ENCODE data around the gene C10orf105. TPM values are rescaled to one million over a fixed set of nuclear protein-coding genes. Genes with fewer than 3 reads are reported as not detected.

Gene C10orf105
- total RNA-seq, 4 donors from 2014 or later = 0.06 to 0.17 (median 0.11) TPM; not detected in 1

DNA sequence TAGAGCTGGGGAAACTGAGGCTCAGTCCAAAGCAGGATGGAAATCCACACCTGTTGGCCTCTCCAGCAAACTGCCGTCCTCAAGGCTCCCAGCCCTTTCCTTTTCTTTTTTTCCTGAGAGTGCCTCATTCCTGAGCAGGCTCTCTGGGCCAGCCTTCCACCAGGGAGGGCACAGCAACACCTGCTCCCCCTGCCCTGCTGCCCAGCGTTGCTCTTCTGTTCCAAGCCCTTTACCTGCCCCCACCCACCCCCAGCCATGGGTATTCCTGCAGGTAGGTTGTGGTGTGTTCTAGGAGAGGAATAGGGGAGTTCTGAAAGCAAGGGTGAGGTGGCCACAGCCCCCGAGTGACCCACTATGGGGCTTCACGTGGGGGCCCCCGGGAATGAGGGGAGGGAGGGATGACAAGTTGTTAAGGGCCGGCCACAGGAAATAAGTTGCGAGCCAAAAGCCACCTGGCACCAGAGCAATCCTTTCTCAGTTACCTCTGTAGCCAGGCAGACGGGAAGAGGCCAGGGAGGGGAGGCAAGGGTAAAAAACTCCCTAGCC is 34.5 kb upstream of the C10orf105 start:
- H3K4me3 ChIP-seq = no peak overlapping the region
- no peak for TF ChIP-seq POLR2AphosphoS5 (IDR thresholded peaks at IDR 0.05)
- no peak for TF ChIP-seq EP300 (IDR thresholded peaks at IDR 0.05)
- TF ChIP-seq, protein P1, sequence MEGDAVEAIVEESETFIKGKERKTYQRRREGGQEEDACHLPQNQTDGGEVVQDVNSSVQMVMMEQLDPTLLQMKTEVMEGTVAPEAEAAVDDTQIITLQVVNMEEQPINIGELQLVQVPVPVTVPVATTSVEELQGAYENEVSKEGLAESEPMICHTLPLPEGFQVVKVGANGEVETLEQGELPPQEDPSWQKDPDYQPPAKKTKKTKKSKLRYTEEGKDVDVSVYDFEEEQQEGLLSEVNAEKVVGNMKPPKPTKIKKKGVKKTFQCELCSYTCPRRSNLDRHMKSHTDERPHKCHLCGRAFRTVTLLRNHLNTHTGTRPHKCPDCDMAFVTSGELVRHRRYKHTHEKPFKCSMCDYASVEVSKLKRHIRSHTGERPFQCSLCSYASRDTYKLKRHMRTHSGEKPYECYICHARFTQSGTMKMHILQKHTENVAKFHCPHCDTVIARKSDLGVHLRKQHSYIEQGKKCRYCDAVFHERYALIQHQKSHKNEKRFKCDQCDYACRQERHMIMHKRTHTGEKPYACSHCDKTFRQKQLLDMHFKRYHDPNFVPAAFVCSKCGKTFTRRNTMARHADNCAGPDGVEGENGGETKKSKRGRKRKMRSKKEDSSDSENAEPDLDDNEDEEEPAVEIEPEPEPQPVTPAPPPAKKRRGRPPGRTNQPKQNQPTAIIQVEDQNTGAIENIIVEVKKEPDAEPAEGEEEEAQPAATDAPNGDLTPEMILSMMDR (IDR thresholded peaks at IDR 0.05) = no peak
- no peak for TF ChIP-seq POLR2A (IDR thresholded peaks at IDR 0.05; ENCODE audit: low read depth)
- no peak for DNase-seq (ENCODE audit: extremely low spot score)
- no peaks in the 10 kb centered on the region for H3K27me3 ChIP-seq
- intact Hi-C loops (cut with DNase I) = no loop called here
- no peaks in the 10 kb centered on the region for H3K9me3 ChIP-seq
- WGBS = 55% methylated on average over 8 of the region's 8 CpGs
- H3K27ac ChIP-seq (replicated peaks in 1 of 4) = peak overlapping the region; percentile 26 to 60 (median 50)
- H3K4me1 ChIP-seq = peaks cover 47 to 74% (median 69%) of the 10 kb centered on the region in 4 donors
- peaks cover 48 to 94% (median 89%) of the 10 kb centered on the region in 4 donors for H3K36me3 ChIP-seq

DNA sequence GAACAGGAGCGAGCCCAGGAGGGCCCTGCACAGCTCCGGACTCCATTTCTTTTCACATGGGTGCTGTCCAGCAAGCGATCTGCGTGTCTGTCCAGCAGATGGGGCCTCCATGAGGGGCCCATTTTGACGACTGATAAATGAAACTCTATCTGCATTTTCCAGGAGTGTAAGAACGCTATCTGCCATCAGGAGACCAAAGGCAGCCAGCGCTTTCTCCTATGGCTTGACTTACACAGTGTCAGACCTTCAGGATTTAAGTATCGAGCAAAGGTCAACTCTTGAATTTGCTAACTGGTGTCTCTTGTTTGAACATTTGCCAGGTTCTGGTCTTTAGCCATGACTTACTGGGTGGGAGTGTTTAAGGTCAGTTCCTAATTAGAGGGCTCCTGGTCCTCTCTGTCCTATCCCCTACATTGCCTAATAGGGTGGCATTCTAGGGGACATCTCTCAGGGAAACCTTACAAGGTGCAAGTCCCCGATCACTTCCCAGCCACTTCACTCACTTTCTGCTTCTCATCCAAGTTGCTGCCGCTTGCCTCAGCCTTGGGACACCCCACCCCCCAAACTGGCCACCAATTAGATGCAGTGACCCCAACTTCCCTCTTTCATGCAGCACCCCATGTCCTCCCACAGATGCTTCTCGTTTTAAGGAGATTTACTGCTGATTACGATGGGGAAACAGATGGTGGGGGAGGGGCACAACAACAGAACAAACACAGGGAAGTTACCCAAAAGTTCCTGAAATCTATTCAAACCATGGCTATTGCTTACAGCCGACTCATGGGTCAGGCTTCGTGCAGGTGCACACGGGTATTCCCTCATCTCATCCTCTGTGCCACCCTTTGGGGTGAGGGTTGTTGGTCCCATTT is 33.7 kb upstream of the C10orf105 start:
- DNase-seq (ENCODE audit: extremely low spot score) = no peak
- intact Hi-C loops (cut with DNase I) = no loop called here
- TF ChIP-seq POLR2AphosphoS5 (IDR thresholded peaks at IDR 0.05) = no peak
- no peak for TF ChIP-seq EP300 (IDR thresholded peaks at IDR 0.05)
- TF ChIP-seq, protein P1 (IDR thresholded peaks at IDR 0.05) = no peak
- TF ChIP-seq POLR2A (IDR thresholded peaks at IDR 0.05; ENCODE audit: low read depth) = no peak
- peak overlapping the region; percentile 26 to 60 (median 50) for H3K27ac ChIP-seq (replicated peaks in 1 of 4)
- H3K36me3 ChIP-seq = peaks cover 45 to 87% (median 82%) of the 10 kb centered on the region in 4 donors
- no peaks in the 10 kb centered on the region for H3K27me3 ChIP-seq
- peaks cover 54 to 80% (median 76%) of the 10 kb centered on the region in 4 donors for H3K4me1 ChIP-seq
- H3K4me3 ChIP-seq = no peak overlapping the region
- H3K9me3 ChIP-seq = no peaks in the 10 kb centered on the region
- WGBS = 82% methylated on average over 14 of the region's 15 CpGs

DNA sequence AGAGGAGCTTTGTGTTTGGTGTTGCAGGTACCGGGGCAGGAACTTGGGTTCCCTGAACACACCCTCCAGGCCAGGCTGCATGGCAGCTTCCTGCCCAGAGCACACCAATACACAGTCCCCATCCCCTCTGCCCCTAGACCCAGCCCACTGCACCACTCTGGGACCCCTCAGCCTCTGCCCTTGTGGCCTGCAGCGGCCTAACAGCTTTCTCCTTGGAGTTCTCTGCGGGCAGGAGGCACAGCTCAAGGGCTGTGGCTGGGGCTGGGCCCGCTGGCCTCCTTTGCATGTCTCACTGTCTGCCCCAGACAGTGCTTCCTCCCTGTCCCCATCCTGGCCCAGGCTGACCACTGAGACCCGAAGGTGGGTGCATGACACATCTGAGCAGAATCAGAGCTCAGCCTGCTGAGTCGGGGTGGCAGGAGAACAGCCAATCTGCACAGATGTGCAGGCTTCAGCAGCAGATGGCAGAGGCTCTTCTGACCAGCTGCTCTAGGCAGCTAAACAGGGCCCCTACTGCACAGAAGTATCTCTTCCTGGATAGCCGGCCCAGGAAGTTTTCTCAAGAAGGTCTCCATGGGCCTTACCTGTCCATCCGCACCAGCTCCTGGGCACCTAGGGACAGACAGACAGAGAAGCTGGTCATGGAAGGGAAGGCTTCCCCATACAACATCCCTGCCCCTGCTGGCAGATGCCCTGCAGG is 33.0 kb upstream of the C10orf105 start:
- no peak for DNase-seq (ENCODE audit: extremely low spot score)
- TF ChIP-seq, protein P1 (IDR thresholded peaks at IDR 0.05) = no peak
- TF ChIP-seq POLR2AphosphoS5 (IDR thresholded peaks at IDR 0.05) (no peak), POLR2A (IDR thresholded peaks at IDR 0.05; ENCODE audit: low read depth) (no peak), EP300 (IDR thresholded peaks at IDR 0.05) (no peak)
- Histone ChIP-seq H3K9me3 (no peaks in the 10 kb centered on the region), H3K27me3 (no peaks in the 10 kb centered on the region), H3K4me3 (no peak overlapping the region), H3K27ac (replicated peaks in 1 of 4) (peak overlapping the region in 3 of 4 donors; percentile 6 to 35 (median 28)), H3K36me3 (peaks cover 40 to 80% (median 74%) of the 10 kb centered on the region in 4 donors), H3K4me1 (peaks cover 55 to 84% (median 79%) of the 10 kb centered on the region in 4 donors)
- WGBS = 85% methylated on average over 3 of the region's 8 CpGs
- intact Hi-C loops (cut with DNase I) = no loop called here

DNA sequence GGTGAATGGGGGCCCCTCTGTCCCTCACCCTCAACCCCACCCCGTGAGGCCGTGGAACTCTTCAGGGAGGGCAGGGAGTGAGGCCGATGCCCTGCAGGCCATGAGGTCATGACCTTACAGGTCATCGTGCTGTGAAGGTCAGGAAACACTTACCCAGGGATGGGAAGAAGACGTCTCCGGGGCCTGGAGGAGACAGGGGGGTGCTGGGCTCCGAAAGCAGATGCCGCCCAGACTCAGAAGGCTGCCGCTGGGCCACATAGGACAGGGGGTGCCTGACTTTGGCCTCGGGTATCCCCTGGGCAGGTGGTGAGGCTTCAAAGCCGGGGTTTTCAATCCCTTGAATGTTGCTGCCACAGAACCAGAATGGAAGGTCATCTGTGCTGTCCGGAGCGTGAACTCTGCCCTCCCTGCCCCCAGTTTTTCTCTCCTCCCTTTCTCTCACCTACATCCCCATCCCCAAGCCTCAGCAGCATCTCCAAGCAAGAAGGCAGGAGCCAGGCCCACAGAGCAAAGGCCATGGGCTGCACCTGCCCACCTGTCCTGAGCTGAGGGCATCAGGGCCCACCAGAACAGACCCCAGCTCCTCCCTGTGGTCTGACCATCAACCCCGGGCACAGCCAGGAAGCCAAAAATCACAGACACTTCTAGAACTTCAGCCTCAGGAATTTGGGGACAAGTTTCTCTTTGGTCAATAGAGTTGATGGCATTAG is 32.1 kb upstream of the C10orf105 start:
- Histone ChIP-seq H3K4me1 (peaks cover 59 to 84% (median 79%) of the 10 kb centered on the region in 4 donors), H3K36me3 (peaks cover 39 to 72% (median 68%) of the 10 kb centered on the region in 4 donors), H3K9me3 (no peaks in the 10 kb centered on the region), H3K27ac (replicated peaks in 1 of 4) (peak overlapping the region in 1 of 4 donors; percentile 31), H3K27me3 (no peaks in the 10 kb centered on the region), H3K4me3 (no peak overlapping the region)
- whole genome bisulfite sequencing = 81% methylated on average over 13 of the region's 14 CpGs
- TF ChIP-seq, protein P1 (IDR thresholded peaks at IDR 0.05) = no peak
- TF ChIP-seq POLR2AphosphoS5 (IDR thresholded peaks at IDR 0.05) (no peak), POLR2A (IDR thresholded peaks at IDR 0.05; ENCODE audit: low read depth) (no peak), EP300 (IDR thresholded peaks at IDR 0.05) (no peak)
- DNase-seq (ENCODE audit: extremely low spot score) = no peak
- intact Hi-C loops (cut with DNase I) = no loop called here

All from esophagus muscularis mucosa (tissue), 4 donors.